ENCODE results near the gene BCL11A.

BCL11A gene

GRCh38 chr2:60544062-60544461 lies 9.4 kb downstream of the BCL11A start:
- H3K4me3 ChIP-seq (replicated peaks in 1 of 2; ENCODE audit: low read depth in 2 of 2, low read length in 2 of 2): no peak overlapping the region
- DNase-seq (ENCODE audit: low read depth in 2 of 2): no peak
- TF ChIP-seq CTCF (IDR thresholded peaks at IDR 0.05; ENCODE audit: low read depth, low read length): no peak

- no peak for DNase-seq (ENCODE audit: low read depth in 2 of 2)
- TF ChIP-seq CTCF (IDR thresholded peaks at IDR 0.05; ENCODE audit: low read depth, low read length): no peak
These were observed 12.3 kb downstream of the BCL11A start for GRCh38 chr2:60541056-60541651.

GRCh38 chr2:60540074-60540473 lies 13.4 kb downstream of the BCL11A start:
- TF ChIP-seq CTCF (IDR thresholded peaks at IDR 0.05; ENCODE audit: low read depth, low read length): no peak
- DNase-seq (ENCODE audit: low read depth in 2 of 2): no peak
- H3K4me3 ChIP-seq (replicated peaks in 1 of 2; ENCODE audit: low read depth in 2 of 2, low read length in 2 of 2): no peak overlapping the region

More at GRCh38 chr2:60541056-60541651, 12.3 kb downstream of the BCL11A start:
- no peak overlapping the region for H3K4me3 ChIP-seq (replicated peaks in 1 of 2; ENCODE audit: low read depth in 2 of 2, low read length in 2 of 2)

- TF ChIP-seq CTCF (IDR thresholded peaks at IDR 0.05; ENCODE audit: low read depth, low read length): no peak
- H3K4me3 ChIP-seq (replicated peaks in 1 of 2; ENCODE audit: low read depth in 2 of 2, low read length in 2 of 2): no peak overlapping the region
- DNase-seq (ENCODE audit: low read depth in 2 of 2): no peak
These were observed 14.3 kb downstream of the BCL11A start for GRCh38 chr2:60539140-60539539.

GRCh38 chr2:60538101-60538500 lies 15.4 kb downstream of the BCL11A start:
- no peak for TF ChIP-seq CTCF (IDR thresholded peaks at IDR 0.05; ENCODE audit: low read depth, low read length)
- no peak overlapping the region for H3K4me3 ChIP-seq (replicated peaks in 1 of 2; ENCODE audit: low read depth in 2 of 2, low read length in 2 of 2)
- DNase-seq (ENCODE audit: low read depth in 2 of 2): no peak

GRCh38 chr2:60536746-60537145 lies 16.7 kb downstream of the BCL11A start:
- TF ChIP-seq CTCF (IDR thresholded peaks at IDR 0.05; ENCODE audit: low read depth, low read length): no peak
- DNase-seq (ENCODE audit: low read depth in 2 of 2): no peak
- H3K4me3 ChIP-seq (replicated peaks in 1 of 2; ENCODE audit: low read depth in 2 of 2, low read length in 2 of 2): no peak overlapping the region

Data from cardiac fibroblast (primary cell).